SK-N-SH (cell line): ENCODE data around the gene NUDT19.

Source experiments
- IRF3 ChIP-seq: fragments of 150-350 bp; IDR thresholded peaks from 2 replicates; pipeline ENCODE4 v1.6.1; 2016; ENCODE audit warnings: mild to moderate bottlenecking, low read depth, low read length
- REST ChIP-seq: IDR thresholded peaks from 2 replicates; pipeline ENCODE4 v1.6.1; 2012; ENCODE audit warnings: mild to moderate bottlenecking, low read depth, low read length, moderate library complexity
- TCF12 ChIP-seq: IDR thresholded peaks from 2 replicates; pipeline ENCODE4 v1.4.0; 2012

DNA sequence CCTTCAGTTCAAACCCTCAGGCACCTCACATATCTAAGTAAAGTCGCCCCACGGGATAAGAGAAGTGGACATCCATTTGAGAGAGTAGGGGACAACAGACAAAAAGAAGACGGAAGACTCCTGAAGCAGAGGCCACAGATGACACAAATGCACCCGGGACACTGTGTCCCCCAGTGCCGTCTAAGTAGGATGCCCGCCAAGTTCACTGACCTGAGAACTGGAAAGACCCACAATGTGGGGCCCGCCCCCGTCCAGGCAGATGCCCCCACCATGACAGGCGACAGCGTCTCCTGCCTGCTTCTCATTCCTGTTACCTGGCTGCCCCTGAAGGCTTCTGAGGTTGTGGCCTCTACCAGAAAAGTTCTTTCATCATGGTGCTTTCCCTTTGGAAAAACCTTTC, 33.5 kb upstream of the NUDT19 start:
- TF ChIP-seq TCF12 (no peak), REST (no peak), IRF3 (no peak)
